MCF 10A (cell line): ENCODE measurements around the gene SLC25A13. TPM values are rescaled to one million over a fixed set of nuclear protein-coding genes. Genes with fewer than 3 reads are reported as not detected.

Experiments used
- BruUV-seq: library from RNA; stranded (reverse); fragments of 400-500 nt; replicated peaks from 2 replicates; lab custom pipeline; 2021; lab: Mats Ljungman, UMichigan
- CTCF ChIA-PET: fragments of 300-600 bp; sonication (Branson Sonifier 250); formaldehyde crosslinking; extraction: SDS; loops from one replicate; lab custom pipeline; 2021; ENCODE audit warnings: antibody characterized with exemption, inconsistent platforms; lab: Yijun Ruan, JAX
- POLR2A ChIA-PET: fragments of 300-600, 350-650 bp; sonication (Branson Sonifier 250); formaldehyde crosslinking; extraction: SDS; loops from one replicate; lab custom pipeline; 2020; ENCODE audit warnings: antibody characterized with exemption, inconsistent platforms; lab: Yijun Ruan, JAX
- DNase-seq: peaks from one replicate; pipeline ENCODE4 v3.0.0-alpha.2; 2018; ENCODE audit not compliant: unreplicated experiment
- H3K27ac Mint-ChIP-seq: one replicate; pipeline ENCODE4 v1.8.0; 2022; ENCODE audit warnings: mild to moderate bottlenecking, low read depth, mixed read lengths; ENCODE audit not compliant: unreplicated experiment
- H3K27me3 Mint-ChIP-seq: one replicate; pipeline ENCODE4 v1.8.0; 2022; ENCODE audit warnings: mixed read lengths; ENCODE audit not compliant: insufficient read depth, unreplicated experiment
- H3K36me3 Mint-ChIP-seq: one replicate; pipeline ENCODE4 v1.8.0; 2022; ENCODE audit warnings: mild to moderate bottlenecking, moderate library complexity, mixed read lengths; ENCODE audit not compliant: insufficient read depth, unreplicated experiment
- H3K4me1 Mint-ChIP-seq: one replicate; pipeline ENCODE4 v1.8.0; 2022; ENCODE audit warnings: mixed read lengths; ENCODE audit not compliant: insufficient read depth, unreplicated experiment
- H3K4me3 Mint-ChIP-seq: one replicate; pipeline ENCODE4 v1.8.0; 2022; ENCODE audit warnings: mild to moderate bottlenecking, moderate library complexity, mixed read lengths; ENCODE audit not compliant: unreplicated experiment
- H3K9me3 Mint-ChIP-seq: one replicate; pipeline ENCODE4 v1.8.0; 2022; ENCODE audit warnings: mixed read lengths; ENCODE audit not compliant: unreplicated experiment
- CTCF ChIP-seq: fragments of 200-600 bp; IDR thresholded peaks from one replicate; pipeline ENCODE4 v1.8.0; 2022; ENCODE audit warnings: antibody characterized with exemption, mild to moderate bottlenecking; ENCODE audit not compliant: unreplicated experiment
- intact Hi-C: fragments of 100-400 bp; cut with micrococcal nuclease; formaldehyde crosslinking; loops from 2 replicates; pipeline ENCODE4 v1.14.1; 2022
- total RNA-seq: library from RNA; stranded (reverse); gene quantifications from 2 replicates; pipeline ENCODE4 v1.2.3, GENCODE V29; 2022

Gene SLC25A13
- total RNA-seq, 1 experiment from 2014 or later, result 28.6 TPM

GRCh38 chr7:96241855-96242254, 80.0 kb downstream of the SLC25A13 start:
- ChIA-PET CTCF (no interaction called here), POLR2A (no interaction called here)
- H3K4me1 Mint-ChIP-seq, result peaks cover 17% of the 10 kb centered on the region
- intact Hi-C loops, result no loop called here
- H3K27ac Mint-ChIP-seq, result no peak overlapping the region
- H3K9me3 Mint-ChIP-seq, result no peaks in the 10 kb centered on the region
- no peaks in the 10 kb centered on the region for H3K36me3 Mint-ChIP-seq
- H3K27me3 Mint-ChIP-seq, result no peaks in the 10 kb centered on the region
- H3K4me3 Mint-ChIP-seq, result no peak overlapping the region
- no TSS peak for BruUV-seq
- DNase-seq, result no peak
- no peak for TF ChIP-seq CTCF

- intact Hi-C loops, result no loop called here
- CTCF ChIA-PET, result interaction anchor here (0.6 kb wide), 1 partner anchor 154 kb away, joined by 3 read pairs; no protein-coding TSS in a partner anchor
- DNase-seq, result no peak
- BruUV-seq, result no TSS peak
- peaks cover 27% of the 10 kb centered on the region for H3K4me1 Mint-ChIP-seq
- H3K27ac Mint-ChIP-seq, result no peak overlapping the region
- TF ChIP-seq CTCF, result no peak
- POLR2A ChIA-PET, result interaction anchor here (0.7 kb wide), 1 partner anchor 283 kb away, joined by 3 read pairs; no protein-coding TSS in a partner anchor
- no peaks in the 10 kb centered on the region for H3K27me3 Mint-ChIP-seq
- no peaks in the 10 kb centered on the region for H3K36me3 Mint-ChIP-seq
- no peak overlapping the region for H3K4me3 Mint-ChIP-seq
- H3K9me3 Mint-ChIP-seq, result no peaks in the 10 kb centered on the region
Observed at GRCh38 chr7:96238976-96239766, 82.7 kb downstream of the SLC25A13 start.

- no peak for TF ChIP-seq CTCF
- H3K36me3 Mint-ChIP-seq, result no peaks in the 10 kb centered on the region
- DNase-seq, result no peak
- peaks cover 27% of the 10 kb centered on the region for H3K4me1 Mint-ChIP-seq
- POLR2A ChIA-PET, result no interaction called here
- CTCF ChIA-PET, result no interaction called here
- H3K27me3 Mint-ChIP-seq, result no peaks in the 10 kb centered on the region
- no peak overlapping the region for H3K27ac Mint-ChIP-seq
- no peaks in the 10 kb centered on the region for H3K9me3 Mint-ChIP-seq
- intact Hi-C loops, result no loop called here
- H3K4me3 Mint-ChIP-seq, result no peak overlapping the region
- no TSS peak for BruUV-seq
Observed at GRCh38 chr7:96238474-96238873, 83.4 kb downstream of the SLC25A13 start.

GRCh38 chr7:96237040-96237439, 84.9 kb downstream of the SLC25A13 start:
- intact Hi-C loops, result no loop called here
- peak overlapping the region; percentile 71 for H3K27ac Mint-ChIP-seq

More at GRCh38 chr7:96237040-96237439, 84.9 kb downstream of the SLC25A13 start:
- H3K4me3 Mint-ChIP-seq, result no peak overlapping the region
- H3K36me3 Mint-ChIP-seq, result peaks cover 4% of the 10 kb centered on the region
- DNase-seq, result no peak
- ChIA-PET POLR2A (interaction anchor here (0.6 kb wide), 1 partner anchor 32 kb away, joined by 3 read pairs; no protein-coding TSS in a partner anchor), CTCF (no interaction called here)
- no peaks in the 10 kb centered on the region for H3K9me3 Mint-ChIP-seq
- H3K4me1 Mint-ChIP-seq, result peaks cover 27% of the 10 kb centered on the region
- no TSS peak for BruUV-seq
- H3K27me3 Mint-ChIP-seq, result no peaks in the 10 kb centered on the region
- no peak for TF ChIP-seq CTCF
